Kidney (tissue), 22 donors: ENCODE data around the gene GCSH. TPM values are rescaled to one million over a fixed set of nuclear protein-coding genes. Genes with fewer than 3 reads are reported as not detected.

Experiments
- DNase-seq, 5 donors: peaks; one replicate each; pipeline ENCODE4 v3.0.0-alpha.2; 2013 to 2020
- FAIRE-seq: peaks from 2 replicates; lab custom pipeline; 2012; peaks lifted over from hg19 to GRCh38; lab: Jason Lieb, UNC
- H3K27ac ChIP-seq, 2 donors: one replicate each; pipeline ENCODE4 v1.7.0; 2013; ENCODE audit warnings: low read depth in 2 of 2, low read length in 2 of 2, inconsistent platforms in 1 of 2
- H3K27me3 ChIP-seq: one replicate; pipeline ENCODE4 v1.7.1; 2013; ENCODE audit warnings: low read length, inconsistent platforms; ENCODE audit not compliant: control insufficient read depth, insufficient read depth
- H3K36me3 ChIP-seq, 3 donors: one replicate each; pipeline versions ENCODE4 v1.7.0 to v1.7.1; 2013; ENCODE audit warnings: low read length in 3 of 3, control low read depth in 1 of 3, inconsistent platforms in 1 of 3; ENCODE audit not compliant: insufficient read depth in 3 of 3, control insufficient read depth in 2 of 3
- H3K4me1 ChIP-seq, 3 donors: one replicate each; pipeline versions ENCODE4 v1.7.0 to v1.7.1; 2013; ENCODE audit warnings: low read length in 3 of 3, inconsistent platforms in 1 of 3, low read depth in 1 of 3; ENCODE audit not compliant: control insufficient read depth in 2 of 3, insufficient read depth in 2 of 3
- H3K4me3 ChIP-seq, 3 donors: one replicate each; pipeline versions ENCODE4 v1.7.0 to v1.8.1; 2013; ENCODE audit warnings: low read length in 3 of 3, control low read depth in 1 of 3, inconsistent platforms in 1 of 3
- H3K9ac ChIP-seq, 3 donors: one replicate each; pipeline versions ENCODE4 v1.7.0 to v1.7.1; 2013; ENCODE audit warnings: low read length in 3 of 3, control low read depth in 1 of 3, inconsistent platforms in 1 of 3
- H3K9me3 ChIP-seq, 3 donors: one replicate each; pipeline versions ENCODE4 v1.7.0 to v1.7.1; 2013; ENCODE audit warnings: low read length in 3 of 3, control low read depth in 1 of 3, inconsistent platforms in 1 of 3; ENCODE audit not compliant: control insufficient read depth in 2 of 3, insufficient read depth in 1 of 3
- intact Hi-C: fragments of 100-400 bp; cut with DNase I; formaldehyde crosslinking; loops from one replicate; pipeline ENCODE4 v1.11.1; 2022
- long read RNA-seq, 10 donors: library from polyadenylated mRNA in 1 of 10; unstranded in 1 of 10; transcript quantifications; one replicate each; pipeline ENCODE4 v2.0.0 and lab custom pipeline, GENCODE V29; 2021 to 2026
- polyA plus RNA-seq: library from polyadenylated mRNA; stranded (reverse); fragments of 350-450 nt; fragmentation: Illumina TruSeq; extraction: RNeasy Lipid Tissue Mini Kit (QIAGEN cat#74804); gene quantifications from one replicate; pipeline ENCODE4 v1.2.3, GENCODE V29; 2014; ENCODE audit warnings: low read depth, low replicate concordance; ENCODE audit not compliant: insufficient read depth
- total RNA-seq: library from RNA; stranded (reverse); fragmentation: NEBNext Ultra II Directional; extraction: Animal tissue kit (Norgen Biotek cat#: 25700); gene quantifications from one replicate; pipeline ENCODE4 v1.2.1, GENCODE V29; 2021
- TF ChIP-seq, protein P1 (sequence below): IDR thresholded peaks from 3 replicates; pipeline ENCODE4 v1.5.1; 2012; ENCODE audit warnings: mild to moderate bottlenecking, moderate library complexity, borderline replicate concordance; ENCODE audit not compliant: insufficient read depth; ENCODE audit errors: extremely low read depth
- donor health status: control.
- donor health status: control.
- donor health status: control.
- donor health status: control.
- donor health status: control.
- donor health status: DM: yes; HTN: yes; CAD: no.
- donor health status: Normal renal cell carcinoma (clear cell type).

GCSH gene
- total RNA-seq (37.9 TPM), polyA plus RNA-seq (129 TPM)
- long read RNA-seq, donor 1, transcript GCSH-201 (5 exons, 1,597 nt), result major isoform, 25 of 27 reads
- long read RNA-seq, donor 1, partial matches to known transcripts, result 0 of 27 reads
- long read RNA-seq, donor 1, other reads (novel, unspliced or antisense), result 0 of 27 reads
- long read RNA-seq, donor 2, transcript GCSH-201 (5 exons, 1,597 nt), result major isoform, 30 of 33 reads
- long read RNA-seq, donor 2, partial matches to known transcripts, result 0 of 33 reads
- long read RNA-seq, donor 2, other reads (novel, unspliced or antisense), result 0 of 33 reads
- long read RNA-seq, donor 3, transcript GCSH-201 (5 exons, 1,597 nt), result major isoform, 31 of 33 reads
- long read RNA-seq, donor 3, partial matches to known transcripts, result 0 of 33 reads
- long read RNA-seq, donor 3, other reads (novel, unspliced or antisense), result 0 of 33 reads
- long read RNA-seq, donor 4, transcript GCSH-201 (5 exons, 1,597 nt), result major isoform, 16 of 18 reads
- long read RNA-seq, donor 4, partial matches to known transcripts, result 0 of 18 reads
- long read RNA-seq, donor 4, other reads (novel, unspliced or antisense), result 0 of 18 reads
- long read RNA-seq, donor 5, partial matches to known transcripts, result 0 of 1 reads
- long read RNA-seq, donor 5, other reads (novel, unspliced or antisense), result 0 of 1 reads
- long read RNA-seq, donor 6, transcript GCSH-201 (5 exons, 1,597 nt), result major isoform, 66 of 74 reads
- long read RNA-seq, donor 6, partial matches to known transcripts, result 0 of 74 reads
- long read RNA-seq, donor 6, other reads (novel, unspliced or antisense), result 0 of 74 reads
- long read RNA-seq, donor 7, transcript GCSH-201 (5 exons, 1,597 nt), result major isoform, 17 of 19 reads
- long read RNA-seq, donor 7, partial matches to known transcripts, result 0 of 19 reads
- long read RNA-seq, donor 7, other reads (novel, unspliced or antisense), result 1 of 19 reads
- long read RNA-seq, donor 8, transcript GCSH-201 (5 exons, 1,597 nt), result major isoform, 17 of 23 reads
- long read RNA-seq, donor 8, partial matches to known transcripts, result 0 of 23 reads
- long read RNA-seq, donor 8, other reads (novel, unspliced or antisense), result 0 of 23 reads
- long read RNA-seq, donor 9, transcript GCSH-201 (5 exons, 1,597 nt), result major isoform, 11 of 13 reads
- long read RNA-seq, donor 9, partial matches to known transcripts, result 0 of 13 reads
- long read RNA-seq, donor 9, other reads (novel, unspliced or antisense), result 0 of 13 reads
- long read RNA-seq, donor 10, transcript GCSH-201 (5 exons, 1,597 nt), result major isoform, 29 of 30 reads
- long read RNA-seq, donor 10, partial matches to known transcripts, result 0 of 30 reads
- long read RNA-seq, donor 10, other reads (novel, unspliced or antisense), result 0 of 30 reads

DNA sequence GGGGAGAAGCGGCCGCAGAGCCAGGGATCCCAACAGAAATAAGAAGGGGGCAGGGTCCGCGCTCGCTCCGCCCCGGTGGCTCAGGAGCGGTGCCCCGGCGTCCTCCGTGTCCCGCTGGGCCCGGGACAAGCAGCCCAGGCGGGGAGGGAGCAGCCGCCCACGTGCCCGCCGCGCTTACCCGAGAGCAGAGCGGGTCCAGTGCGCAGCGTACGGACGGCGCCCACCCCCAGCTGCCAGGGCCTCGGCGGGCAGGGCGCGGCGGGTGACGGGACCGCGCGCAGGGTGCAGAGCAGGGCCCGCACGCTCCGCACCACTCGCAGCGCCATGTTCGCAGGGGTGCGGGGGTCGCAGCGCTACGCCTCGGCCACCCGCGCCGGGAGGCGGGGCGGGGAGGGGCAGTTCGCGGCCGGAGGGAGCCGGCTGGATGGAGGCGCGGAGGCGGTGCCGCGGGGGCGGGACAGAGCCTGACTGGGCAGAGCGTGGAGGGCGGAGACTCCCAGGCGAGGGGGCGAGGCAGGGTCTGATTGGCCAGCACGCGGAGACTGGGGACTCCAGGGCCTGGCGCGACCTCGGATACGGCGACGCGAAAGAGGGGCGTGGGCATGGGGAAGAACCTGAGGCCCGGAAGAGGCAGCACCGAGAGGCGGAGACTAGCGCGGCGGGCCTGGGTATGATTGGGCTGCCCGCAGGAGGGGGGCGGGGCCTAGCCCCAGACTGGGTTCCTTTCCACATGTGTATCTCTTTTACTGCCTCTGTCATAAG, at the start of gene GCSH:
Gene GCSH, minus strand, starts transcription at position 443 of the 762 bp plus-strand sequence. Its CDS starts 117 bp downstream, at position 326.
- intact Hi-C loops, result no loop called here
- Histone ChIP-seq H3K27me3 (no peaks in the 10 kb centered on the region), H3K4me3 (peak within 1 kb of the TSS; percentile 57 to 68 (median 62)), H3K27ac (peak within 1 kb of the TSS; percentile 77 to 83), H3K4me1 (peaks cover 0 to 4% (median 0%) of the 10 kb centered on the region in 3 donors), H3K9ac (peak within 1 kb of the TSS in 2 of 3 donors; percentile 15 to 36), H3K36me3 (no peaks in the 10 kb centered on the region), H3K9me3 (no peaks in the 10 kb centered on the region)
- peak; percentile 83 for FAIRE-seq
- TF ChIP-seq, protein P1, sequence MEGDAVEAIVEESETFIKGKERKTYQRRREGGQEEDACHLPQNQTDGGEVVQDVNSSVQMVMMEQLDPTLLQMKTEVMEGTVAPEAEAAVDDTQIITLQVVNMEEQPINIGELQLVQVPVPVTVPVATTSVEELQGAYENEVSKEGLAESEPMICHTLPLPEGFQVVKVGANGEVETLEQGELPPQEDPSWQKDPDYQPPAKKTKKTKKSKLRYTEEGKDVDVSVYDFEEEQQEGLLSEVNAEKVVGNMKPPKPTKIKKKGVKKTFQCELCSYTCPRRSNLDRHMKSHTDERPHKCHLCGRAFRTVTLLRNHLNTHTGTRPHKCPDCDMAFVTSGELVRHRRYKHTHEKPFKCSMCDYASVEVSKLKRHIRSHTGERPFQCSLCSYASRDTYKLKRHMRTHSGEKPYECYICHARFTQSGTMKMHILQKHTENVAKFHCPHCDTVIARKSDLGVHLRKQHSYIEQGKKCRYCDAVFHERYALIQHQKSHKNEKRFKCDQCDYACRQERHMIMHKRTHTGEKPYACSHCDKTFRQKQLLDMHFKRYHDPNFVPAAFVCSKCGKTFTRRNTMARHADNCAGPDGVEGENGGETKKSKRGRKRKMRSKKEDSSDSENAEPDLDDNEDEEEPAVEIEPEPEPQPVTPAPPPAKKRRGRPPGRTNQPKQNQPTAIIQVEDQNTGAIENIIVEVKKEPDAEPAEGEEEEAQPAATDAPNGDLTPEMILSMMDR, result no peak
- DNase-seq, result peak; percentile 99 to 100 (median 100)

DNA sequence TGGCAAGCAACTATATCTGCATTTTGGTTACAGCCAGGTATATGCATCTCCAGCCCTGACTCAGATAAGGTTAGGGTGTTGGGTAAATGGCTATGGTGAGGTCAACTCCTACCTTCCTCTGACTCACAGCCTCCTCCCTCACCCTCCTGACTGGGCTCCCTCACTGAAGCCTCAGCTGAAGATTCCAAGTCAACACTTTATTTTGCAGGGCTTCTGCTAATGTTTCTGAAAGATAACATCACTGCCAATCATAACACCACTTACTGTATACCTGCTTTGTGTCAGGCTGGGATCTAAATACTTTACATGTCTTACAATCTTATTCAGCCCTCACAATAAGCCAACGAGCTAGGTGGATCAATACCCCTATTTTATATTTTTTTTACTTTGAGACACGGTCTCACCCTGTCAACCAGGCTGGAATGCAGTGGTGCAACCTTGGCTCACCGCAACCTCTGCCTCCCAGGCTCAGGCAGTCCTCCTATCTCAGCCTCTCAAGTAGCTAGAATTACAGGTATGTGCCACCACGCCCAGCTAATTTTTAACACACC, 47.8 kb upstream of the GCSH start:
- FAIRE-seq (no peak), DNase-seq (no peak)
- intact Hi-C loops, result no loop called here
- no peaks in the 10 kb centered on the region for H3K27me3 ChIP-seq
- TF ChIP-seq, protein P1, result no peak
- H3K4me3 ChIP-seq, result no peak overlapping the region
- H3K9me3 ChIP-seq, result no peaks in the 10 kb centered on the region
- no peaks in the 10 kb centered on the region for H3K36me3 ChIP-seq
- no peak overlapping the region for H3K27ac ChIP-seq
- no peak overlapping the region for H3K9ac ChIP-seq
- no peaks in the 10 kb centered on the region for H3K4me1 ChIP-seq

DNA sequence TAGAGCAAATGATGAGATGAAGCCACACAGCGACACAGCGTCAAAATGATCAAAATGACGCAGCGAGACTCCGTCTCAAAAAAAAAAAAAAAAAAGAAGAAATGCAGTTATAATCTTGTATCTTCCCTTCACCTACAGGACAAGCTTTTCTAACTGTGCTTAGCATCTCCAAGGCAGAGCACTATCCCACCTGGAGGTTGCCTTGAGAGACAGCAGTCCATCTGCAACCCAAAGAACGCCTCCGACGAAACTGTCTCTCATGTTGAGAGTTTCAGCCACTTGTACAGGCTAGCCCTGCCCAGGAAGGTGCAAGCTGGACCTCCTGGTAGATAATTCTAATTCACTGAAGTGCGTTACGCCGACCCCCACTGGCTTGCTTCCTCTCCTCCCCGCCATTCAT, 46.7 kb upstream of the GCSH start:
- DNase-seq (no peak), FAIRE-seq (no peak)
- H3K36me3 ChIP-seq, result no peaks in the 10 kb centered on the region
- H3K9me3 ChIP-seq, result no peaks in the 10 kb centered on the region
- H3K27me3 ChIP-seq, result no peaks in the 10 kb centered on the region
- TF ChIP-seq, protein P1, result no peak
- no peak overlapping the region for H3K27ac ChIP-seq
- intact Hi-C loops, result no loop called here
- no peak overlapping the region for H3K4me3 ChIP-seq
- no peak overlapping the region for H3K9ac ChIP-seq
- no peaks in the 10 kb centered on the region for H3K4me1 ChIP-seq
